H9 (cell line): Measurements from ENCODE around the gene COL5A2. TPM values are rescaled to one million over a fixed set of nuclear protein-coding genes. Genes with fewer than 3 reads are reported as not detected.

Experiments
- DNase-seq: peaks from one replicate; pipeline ENCODE4 v3.0.0-alpha.2; 2017
- H2AFZ ChIP-seq: one replicate; pipeline ENCODE4 v1.6.1; 2013; ENCODE audit warnings: mild to moderate bottlenecking, low read length, control low read depth, moderate library complexity
- H2AK5ac ChIP-seq: 2 replicates; pipeline ENCODE4 v1.6.1; 2013; ENCODE audit warnings: low read length, control low read depth, mixed read lengths; ENCODE audit not compliant: insufficient read length
- H2BK120ac ChIP-seq: one replicate; pipeline ENCODE4 v1.6.1; 2013; ENCODE audit warnings: low read depth, mild to moderate bottlenecking, low read length, control low read depth, inconsistent platforms; ENCODE audit not compliant: poor library complexity, severe bottlenecking
- H2BK12ac ChIP-seq: 2 replicates; pipeline ENCODE4 v1.6.1; 2013; ENCODE audit warnings: low read length, control low read depth, mixed read lengths, low read depth; ENCODE audit not compliant: insufficient read length
- H2BK15ac ChIP-seq: 2 replicates; pipeline ENCODE4 v1.6.1; 2013; ENCODE audit warnings: low read depth, low read length, control low read depth
- H2BK20ac ChIP-seq: one replicate; pipeline ENCODE4 v1.6.1; 2013; ENCODE audit warnings: low read depth, mild to moderate bottlenecking, low read length, control low read depth, inconsistent platforms; ENCODE audit not compliant: poor library complexity, severe bottlenecking
- H2BK5ac ChIP-seq: 2 replicates; pipeline ENCODE4 v1.6.1; 2013; ENCODE audit warnings: low read length, control low read depth, mixed read lengths; ENCODE audit not compliant: insufficient read length
- H3K14ac ChIP-seq: 2 replicates; pipeline ENCODE4 v1.6.1; 2013; ENCODE audit warnings: low read length, control low read depth; ENCODE audit not compliant: insufficient read depth
- H3K18ac ChIP-seq: 2 replicates; pipeline ENCODE4 v1.6.1; 2013; ENCODE audit warnings: low read depth, mild to moderate bottlenecking, mixed read lengths, low read length, control low read depth; ENCODE audit not compliant: insufficient read length
- H3K23ac ChIP-seq: 2 replicates; pipeline ENCODE4 v1.6.1; 2013; ENCODE audit warnings: low read length, control low read depth, mixed read lengths, low read depth; ENCODE audit not compliant: insufficient read length
- H3K23me2 ChIP-seq: 2 replicates; pipeline ENCODE4 v1.6.1; 2013; ENCODE audit warnings: low read depth, mild to moderate bottlenecking, mixed read lengths, low read length, control low read depth; ENCODE audit not compliant: insufficient read length, poor library complexity, severe bottlenecking
- H3K27ac ChIP-seq: 2 replicates; pipeline ENCODE4 v1.5.1; 2013; ENCODE audit warnings: low read length, control low read depth, mixed read lengths, low read depth; ENCODE audit not compliant: insufficient read length
- H3K27me3 ChIP-seq: 2 replicates; pipeline ENCODE4 v1.6.1; 2013; ENCODE audit warnings: low read length, control low read depth, inconsistent platforms; ENCODE audit not compliant: insufficient read depth
- H3K4ac ChIP-seq: 2 replicates; pipeline ENCODE4 v1.6.1; 2013; ENCODE audit warnings: low read depth, mild to moderate bottlenecking, control low read depth, inconsistent platforms, low read length, moderate library complexity
- H3K4me1 ChIP-seq: 2 replicates; pipeline ENCODE4 v1.6.1; 2013; ENCODE audit warnings: low read length, control low read depth, inconsistent platforms; ENCODE audit not compliant: insufficient read depth
- H3K4me2 ChIP-seq: 2 replicates; pipeline ENCODE4 v1.6.1; 2013; ENCODE audit warnings: low read length, control low read depth, mixed read lengths; ENCODE audit not compliant: insufficient read length, insufficient read depth
- H3K56ac ChIP-seq: 2 replicates; pipeline ENCODE4 v1.6.1; 2013; ENCODE audit warnings: low read depth, mild to moderate bottlenecking, mixed read lengths, low read length, control low read depth; ENCODE audit not compliant: insufficient read length
- H3K79me1 ChIP-seq: 2 replicates; pipeline ENCODE4 v1.6.1; 2013; ENCODE audit warnings: low read depth, mild to moderate bottlenecking, moderate library complexity, low read length, control low read depth, inconsistent platforms; ENCODE audit not compliant: insufficient read depth, poor library complexity, severe bottlenecking
- H3K79me2 ChIP-seq: 2 replicates; pipeline ENCODE4 v1.6.1; 2013; ENCODE audit warnings: low read length, control low read depth, inconsistent platforms; ENCODE audit not compliant: insufficient read depth
- H3K9ac ChIP-seq: 2 replicates; pipeline ENCODE4 v1.6.1; 2013; ENCODE audit warnings: low read length, control low read depth, mixed read lengths; ENCODE audit not compliant: insufficient read length; ENCODE audit errors: extremely low read depth
- H3K9me3 ChIP-seq: one replicate; pipeline ENCODE4 v1.6.1; 2013; ENCODE audit warnings: low read depth, low read length, inconsistent platforms; ENCODE audit not compliant: control insufficient read depth
- H3T11ph ChIP-seq: one replicate; pipeline ENCODE4 v1.6.1; 2013; ENCODE audit warnings: mild to moderate bottlenecking, low read length, control low read depth, inconsistent platforms
- H4K20me1 ChIP-seq: one replicate; pipeline ENCODE4 v1.6.1; 2013; ENCODE audit not compliant: control insufficient read depth, insufficient read length, insufficient read depth
- H4K5ac ChIP-seq: 2 replicates; pipeline ENCODE4 v1.6.1; 2013; ENCODE audit warnings: low read depth, mild to moderate bottlenecking, mixed read lengths, low read length, control low read depth; ENCODE audit not compliant: insufficient read length
- H4K8ac ChIP-seq: replicated peaks from 2 replicates; pipeline ENCODE4 v1.6.1; 2013; ENCODE audit warnings: low read length, control low read depth, mixed read lengths, low read depth; ENCODE audit not compliant: insufficient read length
- H4K91ac ChIP-seq: 2 replicates; pipeline ENCODE4 v1.6.1; 2013; ENCODE audit warnings: low read depth, mild to moderate bottlenecking, moderate library complexity, mixed read lengths, low read length, control low read depth; ENCODE audit not compliant: insufficient read length
- H3K27ac Mint-ChIP-seq, 3 experiments: 2 replicates in 2 of 3; 3 replicates in 1 of 3; pipeline ENCODE4 v1.8.0; 2020 to 2021; ENCODE audit warnings: mixed read lengths in 3 of 3, mild to moderate bottlenecking in 1 of 3, moderate library complexity in 1 of 3
- H3K27me3 Mint-ChIP-seq: 2 replicates; pipeline ENCODE4 v1.8.0; 2021; ENCODE audit warnings: low read depth, mild to moderate bottlenecking, moderate library complexity, mixed read lengths
- H3K36me3 Mint-ChIP-seq, 3 experiments: 2 replicates in 2 of 3; 3 replicates in 1 of 3; pipeline ENCODE4 v1.8.0; 2020 to 2021; ENCODE audit warnings: low read depth in 3 of 3, mixed read lengths in 3 of 3; ENCODE audit not compliant: insufficient read depth in 1 of 3
- H3K4me1 Mint-ChIP-seq, 2 experiments: 2 replicates each; pipeline ENCODE4 v1.8.0; 2020; ENCODE audit warnings: mixed read lengths in 2 of 2
- H3K4me3 Mint-ChIP-seq, 2 experiments: 2 replicates in 1 of 2; 3 replicates in 1 of 2; pipeline ENCODE4 v1.8.0; 2020 to 2021; ENCODE audit warnings: mild to moderate bottlenecking in 2 of 2, mixed read lengths in 2 of 2, moderate library complexity in 1 of 2
- H3K9me3 Mint-ChIP-seq, 2 experiments: 2 replicates in 1 of 2; 3 replicates in 1 of 2; pipeline ENCODE4 v1.8.0; 2020; ENCODE audit warnings: mild to moderate bottlenecking in 2 of 2, mixed read lengths in 2 of 2, moderate library complexity in 1 of 2
- CTCF ChIP-seq: fragments of 200-600 bp; sonication (generic); conservative IDR thresholded peaks from 3 replicates; pipeline ENCODE4 v1.8.0; 2021; ENCODE audit warnings: antibody characterized with exemption, mild to moderate bottlenecking
- total RNA-seq: library from RNA; stranded (reverse); gene quantifications from 2 replicates; pipeline ENCODE4 v1.2.1, GENCODE V29; 2021

Gene COL5A2
- total RNA-seq, 1 experiment from 2014 or later: 10.5 TPM

GRCh38 chr2:189162566-189162965 lies 17.0 kb downstream of the COL5A2 start:
- no peak overlapping the region for H2BK20ac ChIP-seq
- H3K9ac ChIP-seq: no peak overlapping the region
- H3K27ac ChIP-seq: no peak overlapping the region

More at GRCh38 chr2:189162566-189162965, 17.0 kb downstream of the COL5A2 start:
- Mint-ChIP-seq H3K27ac (peak overlapping the region; percentile 38 to 62 (median 57); a peak in 5 of 7 replicates), H3K4me3 (no peak overlapping the region), H3K36me3 (no peaks in the 10 kb centered on the region), H3K27me3 (no peaks in the 10 kb centered on the region), H3K4me1 (peaks cover 23 to 29% of the 10 kb centered on the region in 2 experiments), H3K9me3 (no peaks in the 10 kb centered on the region; a peak in 1 of 5 replicates)
- H3T11ph ChIP-seq: no peak overlapping the region
- no peaks in the 10 kb centered on the region for H3K79me1 ChIP-seq
- H2AK5ac ChIP-seq: no peak overlapping the region
- H2BK12ac ChIP-seq: no peak overlapping the region
- H3K23me2 ChIP-seq: no peaks in the 10 kb centered on the region
- H2AFZ ChIP-seq: no peak overlapping the region
- H3K79me2 ChIP-seq: no peaks in the 10 kb centered on the region; the same call in 1 of the 2 replicates
- H3K4me2 ChIP-seq: no peak overlapping the region
- no peak overlapping the region for H4K5ac ChIP-seq
- H2BK120ac ChIP-seq: no peak overlapping the region
- no peak overlapping the region for H3K18ac ChIP-seq
- no peak overlapping the region for H4K8ac ChIP-seq
- H3K23ac ChIP-seq: no peak overlapping the region
- no peak for TF ChIP-seq CTCF
- no peaks in the 10 kb centered on the region for H3K27me3 ChIP-seq
- H2BK5ac ChIP-seq: no peak overlapping the region
- no peak overlapping the region for H3K56ac ChIP-seq
- no peak overlapping the region for H2BK15ac ChIP-seq
- H3K9me3 ChIP-seq: no peaks in the 10 kb centered on the region
- no peak for DNase-seq
- H4K91ac ChIP-seq: no peak overlapping the region
- H3K4ac ChIP-seq: no peak overlapping the region
- H3K4me1 ChIP-seq: peaks cover 3% of the 10 kb centered on the region; the same call in 1 of the 2 replicates
- H3K14ac ChIP-seq: no peak overlapping the region
- no peaks in the 10 kb centered on the region for H4K20me1 ChIP-seq
